Motor neuron (in vitro differentiated cells): Measurements from ENCODE around the gene DOCK10. TPM values are rescaled to one million over a fixed set of nuclear protein-coding genes. Genes with fewer than 3 reads are reported as not detected.
A peak's percentile ranks its signal among the peaks of the same experiment; 100 is the strongest.
"Not testable (repeated sequence)": the region's sequence is repeated elsewhere in the genome, so short reads cannot be mapped to it uniquely, and the experiment has no call there.

ENCODE experiments used
- ATAC-seq, 8 experiments: fragments of 200-7000 bp; cut with Tn5 transposase; replicated peaks in 6 of 8; 2 replicates each; pipeline ENCODE4 v1.8.0; 2021; ENCODE audit warnings: mild to moderate bottlenecking in 8 of 8, moderate library complexity in 8 of 8
- H3K27ac ChIP-seq, 2 donors: fragments of 250-450 bp; sonication (Bioruptor Pico); 2 replicates each; pipeline ENCODE4 v1.9.0; 2021; ENCODE audit warnings: antibody characterized with exemption in 2 of 2, mild to moderate bottlenecking in 2 of 2, moderate library complexity in 1 of 2
- H3K4me1 ChIP-seq, 2 donors: fragments of 250-450 bp; sonication (Bioruptor Pico); replicated peaks in 1 of 2; 2 replicates each; pipeline ENCODE4 v1.6.1; 2021; ENCODE audit warnings: antibody characterized with exemption in 2 of 2, mild to moderate bottlenecking in 2 of 2, moderate library complexity in 1 of 2
- H3K4me3 ChIP-seq, 5 donors: fragments of 250-450 bp; sonication (Bioruptor Pico); 2 replicates each; pipeline ENCODE4 v1.9.0; 2021; ENCODE audit warnings: antibody characterized with exemption in 5 of 5, mild to moderate bottlenecking in 5 of 5, moderate library complexity in 4 of 5
- WGBS, 10 experiments: fragments of 450-650 bp; shearing (Covaris generic); methylation state at CpG; one replicate each; pipeline ENCODE4 v1.0.0; 2022; 5-methylcytosine and 5-hydroxymethylcytosine counted together
- in situ Hi-C, 9 experiments: fragments of 400-800 bp; cut with MboI; loops; one replicate each; pipeline ENCODE4 v1.15.0; 2021; ENCODE audit warnings: low sequenced_read_pairs in 9 of 9, low pct_unique_long_range_greater_than_20kb in 2 of 9; ENCODE audit not compliant: unreplicated experiment in 9 of 9
- total RNA-seq, 8 experiments: library from RNA; unstranded; fragments of 300-600 nt; gene quantifications; 2 replicates each; pipeline versions ENCODE4 v1.2.3 to v1.2.4, GENCODE V29; 2022

The DOCK10 gene
- total RNA-seq, 8 experiments from 2014 or later = 1.7 to 151 (median 5.2) TPM

- in situ Hi-C loops = no loop called here
- Histone ChIP-seq H3K4me1 (no peaks in the 10 kb centered on the region), H3K27ac (no peak overlapping the region), H3K4me3 (no peak overlapping the region)
- WGBS, 10 experiments = 67 to 100% (median 100%) methylated on average over 1 of the region's 1 CpG; no CpG with 5 or more reads in 4 of the 10 experiments
- no peak for ATAC-seq
These were observed 27.2 kb upstream of the DOCK10 start for GRCh38 chr2:225069477-225069876.

- no peak overlapping the region for H3K4me3 ChIP-seq
- in situ Hi-C loops = no loop called here
- no peak for ATAC-seq
- H3K4me1 ChIP-seq = no peaks in the 10 kb centered on the region
- no peak overlapping the region for H3K27ac ChIP-seq
- WGBS, 10 experiments = 62 to 100% (median 99%) methylated on average over 1 to 3 of the region's 3 CpGs
These were observed 23.6 kb upstream of the DOCK10 start for GRCh38 chr2:225065882-225066281.

GRCh38 chr2:225064928-225065327 is 22.7 kb upstream of the DOCK10 start:
- H3K27ac ChIP-seq = no peak overlapping the region
- in situ Hi-C loops = no loop called here
- no peak overlapping the region for H3K4me3 ChIP-seq
- no peak for ATAC-seq
- no peaks in the 10 kb centered on the region for H3K4me1 ChIP-seq

- Histone ChIP-seq H3K4me1 (no peaks in the 10 kb centered on the region), H3K4me3 (no peak overlapping the region), H3K27ac (no peak overlapping the region)
- WGBS, 10 experiments = 0 to 61% (median 50%) methylated on average over 1 to 2 of the region's 2 CpGs; no CpG with 5 or more reads in 2 of the 10 experiments
- in situ Hi-C loops = no loop called here
- ATAC-seq = no peak
These were observed 22.1 kb upstream of the DOCK10 start for GRCh38 chr2:225064362-225064761.

GRCh38 chr2:225056330-225057073 is 14.2 kb upstream of the DOCK10 start:
- 80 to 100% (median 100%) methylated on average over 1 to 2 of the region's 2 CpGs; no CpG with 5 or more reads in 3 of the 10 experiments for WGBS, 10 experiments
- Histone ChIP-seq H3K4me1 (no peaks in the 10 kb centered on the region), H3K27ac (no peak overlapping the region), H3K4me3 (no peak overlapping the region)
- no peak for ATAC-seq
- in situ Hi-C loops = no loop called here

GRCh38 chr2:225055714-225056113 is 13.4 kb upstream of the DOCK10 start:
- Histone ChIP-seq H3K27ac (no peak overlapping the region), H3K4me3 (no peak overlapping the region), H3K4me1 (no peaks in the 10 kb centered on the region)
- no peak for ATAC-seq
- 73 to 100% (median 100%) methylated on average over 1 of the region's 1 CpG; no CpG with 5 or more reads in 5 of the 10 experiments for WGBS, 10 experiments
- in situ Hi-C loops = no loop called here

- in situ Hi-C loops = no loop called here
- no peaks in the 10 kb centered on the region for H3K4me1 ChIP-seq
- no peak for ATAC-seq
- no peak overlapping the region for H3K4me3 ChIP-seq
- H3K27ac ChIP-seq = no peak overlapping the region
These were observed 10.4 kb upstream of the DOCK10 start for GRCh38 chr2:225052703-225053102.

- ATAC-seq, H3K4me3 ChIP-seq, H3K27ac ChIP-seq, in situ Hi-C loops, H3K4me1 ChIP-seq: not testable (repeated sequence)
- WGBS, 10 experiments = 63 to 100% (median 83%) methylated on average over 2 to 4 of the region's 4 CpGs
These were observed 5.2 kb upstream of the DOCK10 start for GRCh38 chr2:225047502-225047901.

GRCh38 chr2:225042800-225043167 is 516 bp upstream of the DOCK10 start:
- Histone ChIP-seq H3K27ac (no peak overlapping the region), H3K4me3 (peak overlapping the region; percentile 48 to 52 (median 50)), H3K4me1 (peaks cover 0 to 7% of the 10 kb centered on the region in 2 donors)
- no peak for ATAC-seq
- in situ Hi-C loops = no loop called here
- WGBS, 10 experiments = 0 to 69% (median 41%) methylated on average over 1 to 7 of the region's 13 CpGs; no CpG with 5 or more reads in 2 of the 10 experiments

- ATAC-seq = peak in 5 of 8 experiments; percentile 35 to 41 (median 37)
- in situ Hi-C loops = no loop called here
- 0 to 44% (median 19%) methylated on average over 3 to 15 of the region's 27 CpGs; no CpG with 5 or more reads in 5 of the 10 experiments for WGBS, 10 experiments
- Histone ChIP-seq H3K27ac (no peak overlapping the region), H3K4me3 (peak overlapping the region; percentile 48 to 52 (median 50)), H3K4me1 (peaks cover 0 to 7% of the 10 kb centered on the region in 2 donors)
These were observed 939 bp downstream of the DOCK10 start for GRCh38 chr2:225041207-225041850.

- WGBS, 10 experiments = 0 to 60% (median 20%) methylated on average over 1 to 6 of the region's 9 CpGs; no CpG with 5 or more reads in 3 of the 10 experiments
- no peak overlapping the region for H3K27ac ChIP-seq
- ATAC-seq = peak in 3 of 8 experiments; percentile 10 to 15 (median 11)
These were observed 1.4 kb downstream of the DOCK10 start for GRCh38 chr2:225040856-225041206.

GRCh38 chr2:225040142-225040541 is 2.1 kb downstream of the DOCK10 start:
- H3K27ac ChIP-seq = no peak overlapping the region
- H3K4me1 ChIP-seq = peaks cover 0 to 7% of the 10 kb centered on the region in 2 donors
- 34 to 100% (median 75%) methylated on average over 1 to 5 of the region's 5 CpGs; no CpG with 5 or more reads in 4 of the 10 experiments for whole genome bisulfite sequencing, 10 experiments
- in situ Hi-C loops = no loop called here
- H3K4me3 ChIP-seq = no peak overlapping the region
- no peak for ATAC-seq

More at GRCh38 chr2:225040856-225041206, 1.4 kb downstream of the DOCK10 start:
- no peak overlapping the region for H3K4me3 ChIP-seq
- peaks cover 0 to 7% of the 10 kb centered on the region in 2 donors for H3K4me1 ChIP-seq
- in situ Hi-C loops = no loop called here

- H3K4me3 ChIP-seq = no peak overlapping the region
- no peak for ATAC-seq
- WGBS, 10 experiments = 60 to 100% (median 89%) methylated on average over 1 to 3 of the region's 3 CpGs
- in situ Hi-C loops = no loop called here
- H3K4me1 ChIP-seq = peaks cover 0 to 5% of the 10 kb centered on the region in 2 donors
- H3K27ac ChIP-seq = no peak overlapping the region
These were observed 4.1 kb downstream of the DOCK10 start for GRCh38 chr2:225038231-225038523.
